ENCODE results near the gene DRD4. TPM values are rescaled to one million over a fixed set of nuclear protein-coding genes. Genes with fewer than 3 reads are reported as not detected.

The DRD4 gene
- total and polyA plus RNA-seq, 2 of the 13 experiments (the other 11 are each of a cell fraction or from before 2014, with no cell fraction given) = 0.09 to 0.13 TPM

DNA sequence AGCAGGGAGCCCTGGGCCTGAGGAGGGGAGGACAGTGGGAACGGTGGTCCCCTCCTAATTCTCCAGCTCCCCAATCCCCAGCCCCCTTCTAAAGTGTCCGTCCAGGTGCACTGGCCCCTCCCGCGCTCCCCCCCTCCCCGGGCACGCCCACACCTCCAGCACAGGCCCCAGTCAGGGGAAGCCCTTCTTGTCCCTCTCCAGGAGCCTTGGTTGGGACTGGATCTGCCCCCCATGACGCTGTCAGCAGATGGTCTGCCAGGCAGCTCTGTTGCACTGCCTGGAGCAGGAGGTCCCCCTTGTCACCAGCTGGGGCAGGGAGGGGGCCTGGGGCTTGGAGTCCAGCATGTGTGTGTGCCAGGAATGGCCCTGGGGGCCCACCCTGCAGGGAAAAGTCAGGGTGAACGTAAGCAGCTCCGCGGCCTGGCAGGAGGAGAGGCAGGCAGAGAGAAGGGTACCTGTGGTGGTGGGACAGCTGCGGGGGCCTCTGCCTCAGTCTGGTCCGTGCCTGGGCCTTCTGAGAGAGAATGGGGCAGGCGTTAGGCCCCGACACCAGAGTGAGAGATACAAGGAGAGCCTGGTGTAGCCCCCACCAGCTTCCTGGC, 22.9 kb upstream of the DRD4 start:
- no peak overlapping the region for H3K4me3 ChIP-seq (replicated peaks in 1 of 3; ENCODE audit: insufficient read depth in 1 of 3, low read depth in 2 of 3, low read length in 3 of 3)

More for the DNA sequence above, 22.9 kb upstream of the DRD4 start:
- Histone ChIP-seq H3K27ac (ENCODE audit: extremely low read length, insufficient read depth, low read length) (no peak overlapping the region), H3K9ac (ENCODE audit: insufficient read depth, low read depth, low read length) (no peak overlapping the region), H3K4me1 (ENCODE audit: insufficient read depth, low read length) (no peaks in the 10 kb centered on the region), H4K20me1 (ENCODE audit: insufficient read depth, low read length) (peaks cover 3% of the 10 kb centered on the region; the same call in 1 of the 2 replicates), H2AFZ (ENCODE audit: low read length) (no peak overlapping the region), H3K4me2 (ENCODE audit: low read depth, low read length) (no peak overlapping the region), H3K27me3 (ENCODE audit: control insufficient read depth in 1 of 2, insufficient read depth in 2 of 2, low read length in 2 of 2) (no peaks in the 10 kb centered on the region), H3K79me2 (ENCODE audit: insufficient read depth, low read length) (no peaks in the 10 kb centered on the region), H3K36me3 (replicated peaks in 1 of 2; ENCODE audit: control insufficient read depth in 1 of 2, insufficient read depth in 2 of 2, low read length in 2 of 2) (peaks cover 31 to 53% of the 10 kb centered on the region in 2 experiments; a peak in 4 of 5 replicates), H3K9me3 (ENCODE audit: low read length) (no peaks in the 10 kb centered on the region)
- DNase-seq (ENCODE audit: low spot score) (no peak), ATAC-seq (no peak; the same call in 2 of the 3 replicates), FAIRE-seq (no peak)
- ChIA-PET POLR2A (interaction anchor here (1.0 kb wide), 1 partner anchor 9 kb away, joined by 3 read pairs; no protein-coding TSS in a partner anchor), CTCF (ENCODE audit: low intra/inter-chr PET ratio, low total read pairs) (no interaction called here)
- TF ChIP-seq ZFP37 (CRISPR knock-in tag; IDR thresholded peaks at IDR 0.05; ENCODE audit: borderline replicate concordance) (no peak), ZKSCAN8 (CRISPR knock-in tag; IDR thresholded peaks at IDR 0.05; ENCODE audit: borderline replicate concordance) (no peak), ZNF605 (CRISPR knock-in tag; IDR thresholded peaks at IDR 0.05) (no peak), ZXDC (CRISPR knock-in tag; IDR thresholded peaks at IDR 0.05) (no peak), ZNF143 (CRISPR knock-in tag; IDR thresholded peaks at IDR 0.05) (no peak), RBM22 (optimal IDR thresholded peaks at IDR 0.05; ENCODE audit: low read length) (no peak), ZFP41 (CRISPR knock-in tag; IDR thresholded peaks at IDR 0.05; ENCODE audit: borderline replicate concordance) (no peak), ZNF709 (CRISPR knock-in tag; IDR thresholded peaks at IDR 0.05) (no peak), ZNF570 (CRISPR knock-in tag; IDR thresholded peaks at IDR 0.05; ENCODE audit: borderline replicate concordance) (no peak), TEAD2 (CRISPR knock-in tag; IDR thresholded peaks at IDR 0.05) (no peak), FOXP4 (CRISPR knock-in tag; IDR thresholded peaks at IDR 0.05) (no peak), ZNF264 (CRISPR knock-in tag; IDR thresholded peaks at IDR 0.05) (no peak), AGO1 (IDR thresholded peaks at IDR 0.05; ENCODE audit: low read depth, low read length, poor library complexity, severe bottlenecking) (no peak), SP140L (CRISPR knock-in tag; IDR thresholded peaks at IDR 0.05; ENCODE audit: borderline replicate concordance) (no peak), NCOA2 (CRISPR knock-in tag; IDR thresholded peaks at IDR 0.05) (no peak), ZNF232 (CRISPR knock-in tag; IDR thresholded peaks at IDR 0.05; ENCODE audit: borderline replicate concordance) (no peak), ZNF33A (CRISPR knock-in tag; IDR thresholded peaks at IDR 0.05; ENCODE audit: borderline replicate concordance) (no peak), IKZF4 (CRISPR knock-in tag; IDR thresholded peaks at IDR 0.05; ENCODE audit: borderline replicate concordance, low read depth, not compliant biosample characterization) (no peak), ZNF121 (CRISPR knock-in tag; IDR thresholded peaks at IDR 0.05) (no peak)
- TF ChIP-seq, protein P1, sequence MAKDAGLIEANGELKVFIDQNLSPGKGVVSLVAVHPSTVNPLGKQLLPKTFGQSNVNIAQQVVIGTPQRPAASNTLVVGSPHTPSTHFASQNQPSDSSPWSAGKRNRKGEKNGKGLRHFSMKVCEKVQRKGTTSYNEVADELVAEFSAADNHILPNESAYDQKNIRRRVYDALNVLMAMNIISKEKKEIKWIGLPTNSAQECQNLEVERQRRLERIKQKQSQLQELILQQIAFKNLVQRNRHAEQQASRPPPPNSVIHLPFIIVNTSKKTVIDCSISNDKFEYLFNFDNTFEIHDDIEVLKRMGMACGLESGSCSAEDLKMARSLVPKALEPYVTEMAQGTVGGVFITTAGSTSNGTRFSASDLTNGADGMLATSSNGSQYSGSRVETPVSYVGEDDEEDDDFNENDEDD (CRISPR knock-in tag; IDR thresholded peaks at IDR 0.05; ENCODE audit: borderline replicate concordance) = no peak
- 96% methylated on average over 14 of the region's 14 CpGs for WGBS (ENCODE audit: low lambda C conversion rate)
- intact Hi-C loops (cut with micrococcal nuclease; ENCODE audit: unreplicated experiment) = loop anchor here (10.0 kb wide), 1 partner anchor 59 kb away; no protein-coding TSS in a partner anchor
- in situ Hi-C loops (cut with HindIII; ENCODE audit: extremely low pct_ligation_motif_present, low pct_unique_long_range_greater_than_20kb) = no loop called here
- BruUV-seq (replicated peaks) = no TSS peak

Data from HepG2 (cell line).